K562 (cell line): ENCODE measurements around the gene DACT1. TPM values are rescaled to one million over a fixed set of nuclear protein-coding genes. Genes with fewer than 3 reads are reported as not detected.

Source experiments
- ATAC-seq: fragments of 200-7000 bp; cut with Tn5 transposase; 3 replicates; pipeline ENCODE4 v1.9.1; 2020; ENCODE audit warnings: moderate library complexity
- BruUV-seq: library from RNA; stranded (reverse); fragments of 400-500 nt; replicated peaks from 2 replicates; lab custom pipeline; 2021; lab: Mats Ljungman, UMichigan
- CTCF ChIA-PET: fragments of 300-600 bp; formaldehyde crosslinking; extraction: SDS; loops from one replicate; lab custom pipeline; 2021; ENCODE audit warnings: low intra/inter-chr PET ratio; lab: Yijun Ruan, JAX
- POLR2A ChIA-PET: fragments of 300-600, 350-650 bp; sonication (Branson Sonifier 250); formaldehyde crosslinking; extraction: SDS; loops from one replicate; lab custom pipeline; 2021; ENCODE audit warnings: antibody characterized with exemption, inconsistent platforms; lab: Yijun Ruan, JAX
- DNase-seq, 4 experiments: peaks; one replicate each; pipeline versions ENCODE4 v3.0.0 to v3.0.0-alpha.2; 2011 to 2018; ENCODE audit warnings: low spot score in 3 of 4, mixed read lengths in 3 of 4; ENCODE audit errors: extremely low read depth in 1 of 4
- FAIRE-seq: peaks from 2 replicates; lab custom pipeline; 2011; peaks lifted over from hg19 to GRCh38; lab: Jason Lieb, UNC
- H2AFZ ChIP-seq: 2 replicates; pipeline ENCODE4 v1.6.0; 2011; ENCODE audit warnings: low read depth, low read length, control low read depth, inconsistent platforms
- H3K27ac ChIP-seq: fragments of 200-600 bp; 3 replicates; pipeline ENCODE4 v1.8.0; 2011; ENCODE audit warnings: low read depth, mild to moderate bottlenecking, control low read depth, inconsistent platforms, low read length, moderate library complexity, mixed read lengths; ENCODE audit errors: extremely low read depth
- H3K27me3 ChIP-seq, 2 experiments: fragments of 300-600 bp in 1 of 2; 2 replicates in 1 of 2; 3 replicates in 1 of 2; pipeline versions ENCODE4 v1.6.0 to v1.8.0; 2011; ENCODE audit warnings: inconsistent platforms in 2 of 2, low read length in 2 of 2, mild to moderate bottlenecking in 1 of 2, mixed read lengths in 1 of 2, moderate library complexity in 1 of 2; ENCODE audit not compliant: control insufficient read depth in 2 of 2, insufficient read depth in 2 of 2
- H3K36me3 ChIP-seq: fragments of 300-600 bp; 3 replicates; pipeline ENCODE4 v1.8.0; 2011; ENCODE audit warnings: mild to moderate bottlenecking, low read length, inconsistent platforms; ENCODE audit not compliant: control insufficient read depth, insufficient read depth
- H3K4me1 ChIP-seq, 2 experiments: fragments of 200-600 bp in 1 of 2; replicated peaks in 1 of 2; 2 replicates in 1 of 2; 3 replicates in 1 of 2; pipeline versions ENCODE4 v1.5.1 to v1.8.0; 2011; ENCODE audit warnings: inconsistent platforms in 2 of 2, low read length in 2 of 2, mild to moderate bottlenecking in 1 of 2, mixed read lengths in 1 of 2, moderate library complexity in 1 of 2; ENCODE audit not compliant: control insufficient read depth in 2 of 2, insufficient read depth in 2 of 2
- H3K4me2 ChIP-seq: 2 replicates; pipeline ENCODE4 v1.6.1; 2011; ENCODE audit warnings: low read length, control low read depth, inconsistent platforms, mixed read lengths; ENCODE audit not compliant: insufficient read depth
- H3K4me3 ChIP-seq: fragments of 200-600 bp; sonication (generic), shearing (Covaris generic); 2 replicates; pipeline ENCODE4 v1.5.1; 2016; ENCODE audit warnings: control low read depth, inconsistent platforms
- H3K79me2 ChIP-seq: fragments of 200-600 bp; 3 replicates; pipeline ENCODE4 v1.8.0; 2011; ENCODE audit warnings: low read length, inconsistent platforms; ENCODE audit not compliant: control insufficient read depth, insufficient read depth
- H3K9ac ChIP-seq, 2 experiments: 2 replicates each; pipeline versions ENCODE4 v1.6.0 to v1.6.1; 2011; ENCODE audit warnings: low read depth in 2 of 2, low read length in 2 of 2, control low read depth in 1 of 2, inconsistent platforms in 1 of 2, mild to moderate bottlenecking in 1 of 2, mixed read lengths in 1 of 2; ENCODE audit not compliant: insufficient read depth in 1 of 2
- H3K9me1 ChIP-seq: one replicate; pipeline ENCODE4 v1.6.0; 2011; ENCODE audit warnings: inconsistent platforms, mild to moderate bottlenecking, low read length, moderate library complexity; ENCODE audit not compliant: control insufficient read depth, insufficient read depth
- H3K9me3 ChIP-seq: replicated peaks from 2 replicates; pipeline ENCODE4 v1.5.1; 2011; ENCODE audit warnings: low read depth, low read length, inconsistent platforms; ENCODE audit not compliant: control insufficient read depth, insufficient read depth
- H4K20me1 ChIP-seq: replicated peaks from 2 replicates; pipeline ENCODE4 v1.6.1; 2011; ENCODE audit warnings: low read length, inconsistent platforms, mixed read lengths; ENCODE audit not compliant: control insufficient read depth, insufficient read depth
- BRD9 ChIP-seq: fragments of 450-650 bp; IDR thresholded peaks from 2 replicates; pipeline ENCODE4 v1.6.1; 2018; ENCODE audit warnings: low read depth; ENCODE audit not compliant: partially characterized antibody
- ELK1 ChIP-seq: sonication (generic); formaldehyde crosslinking; IDR thresholded peaks from 2 replicates; pipeline ENCODE4 v1.8.1; 2022; ENCODE audit warnings: missing genetic modification reagents
- POLR2A ChIP-seq: fragments of 450-650 bp; conservative IDR thresholded peaks from 2 replicates; pipeline ENCODE4 v1.6.1; 2016
- SAFB ChIP-seq: fragments of 200-400 bp; formaldehyde crosslinking; IDR thresholded peaks from 2 replicates; pipeline ENCODE4 v1.6.1; 2017; ENCODE audit warnings: low read depth, low read length, borderline replicate concordance
- SAFB2 ChIP-seq: fragments of 200-400 bp; formaldehyde crosslinking; IDR thresholded peaks from 2 replicates; pipeline ENCODE4 v1.6.1; 2018; ENCODE audit warnings: borderline replicate concordance, low read length, low read depth, moderate library complexity; ENCODE audit not compliant: severe bottlenecking
- SMAD2 ChIP-seq: fragments of 150-350 bp; IDR thresholded peaks from 2 replicates; pipeline ENCODE4 v1.6.1; 2014; ENCODE audit warnings: low read depth, mild to moderate bottlenecking, low read length
- WGBS: fragments of 100-300 bp; shearing (Covaris generic); methylation state at CpG from one replicate; pipeline ENCODE4 v1.1.6; 2016; ENCODE audit warnings: low coverage, mixed read lengths; ENCODE audit not compliant: insufficient coverage; ENCODE audit errors: missing lambda C conversion rate; 5-methylcytosine and 5-hydroxymethylcytosine counted together
- in situ Hi-C: fragments of 300-500 bp; cut with MboI; formaldehyde crosslinking; loops from 4 replicates; pipeline ENCODE4 v1.15.0; 2018; ENCODE audit warnings: inconsistent platforms, mixed read lengths
- intact Hi-C: fragments of 100-400 bp; cut with micrococcal nuclease; formaldehyde crosslinking; loops from 2 replicates; pipeline ENCODE4 v1.14.2; 2022
- polyA plus RNA-seq, 8 experiments: library from polyadenylated mRNA; depleted of rRNA in 4 of 8; stranded (reverse) in 5 of 8; unstranded in 3 of 8; fragments of >200 nt; fragmentation: Nextera tagmentation in 2 of 8; fragmentation: Illumina TruSeq in 1 of 8; extraction: Ambion mirVana in 2 of 8; extraction: Trizol in 1 of 8; gene quantifications; 2 replicates each; pipeline versions ENCODE4 v1.2.1 to v1.2.3, GENCODE V29; 2011 to 2014; ENCODE audit warnings: inconsistent platforms in 1 of 8, missing spikeins in 1 of 8
- total RNA-seq, 7 experiments: library from RNA; depleted of rRNA in 6 of 7; stranded (reverse); fragments of >200 nt in 6 of 7; fragmentation: Illumina TruSeq in 2 of 7; extraction: Trizol in 2 of 7; gene quantifications; 2 replicates each; pipeline versions ENCODE4 v1.2.1 to v1.2.3, GENCODE V29; 2011 to 2021; ENCODE audit warnings: low replicate concordance in 1 of 7
- TF ChIP-seq, protein P1 (sequence below): fragments of 450-650 bp; IDR thresholded peaks from 2 replicates; pipeline ENCODE4 v1.6.1; 2016; ENCODE audit warnings: low read depth, mild to moderate bottlenecking, moderate library complexity
- TF ChIP-seq, protein P2 (sequence below): fragments of 250-450 bp; sonication (Bioruptor Pico); IDR thresholded peaks from 2 replicates; pipeline ENCODE4 v1.8.0; 2022; ENCODE audit warnings: moderate library complexity, mild to moderate bottlenecking, inconsistent platforms
- TF ChIP-seq, protein P3 (sequence below): IDR thresholded peaks from 2 replicates; pipeline ENCODE4 v1.6.1; 2011; ENCODE audit warnings: borderline replicate concordance, low read depth, mild to moderate bottlenecking, moderate library complexity, low read length; ENCODE audit not compliant: insufficient read depth, poor library complexity, severe bottlenecking
- TF ChIP-seq, protein P4 (sequence below): fragments of 250-450 bp; sonication (Bioruptor Pico); IDR thresholded peaks from 2 replicates; pipeline ENCODE4 v1.4.0; 2020

DACT1 gene
- total and polyA plus RNA-seq, 9 of the 15 experiments (the other 6 are each of a cell fraction or from before 2014, with no cell fraction given): 0.07 to 0.30 (median 0.13) TPM

DNA sequence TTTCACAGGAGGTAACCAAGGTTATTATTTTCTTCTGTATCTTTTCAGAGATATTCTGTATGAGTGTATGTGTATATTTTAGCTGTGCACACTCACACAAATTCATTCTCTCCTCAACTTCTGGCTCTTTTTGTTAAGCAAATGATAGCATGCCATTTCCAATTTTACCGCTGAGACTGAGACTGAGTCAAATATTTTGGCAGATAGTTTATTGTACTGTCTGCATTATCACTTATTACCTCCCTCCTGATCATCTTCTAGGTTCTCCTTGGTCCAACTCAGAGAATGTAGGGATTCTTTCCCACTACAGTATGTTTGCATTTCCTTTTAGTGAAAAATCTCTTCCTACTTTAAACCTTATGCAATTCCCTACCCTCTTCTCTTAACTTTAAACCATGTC, 33.3 kb downstream of the DACT1 start:
- no peak overlapping the region for H3K27ac ChIP-seq
- POLR2A ChIA-PET: no interaction called here
- no peaks in the 10 kb centered on the region for H3K79me2 ChIP-seq
- no peaks in the 10 kb centered on the region for H3K9me1 ChIP-seq
- H3K27me3 ChIP-seq: peaks cover 0 to 6% of the 10 kb centered on the region in 2 experiments; a peak in 1 of 5 replicates
- intact Hi-C loops (no loop called here), in situ Hi-C loops (no loop called here)
- H3K36me3 ChIP-seq: no peaks in the 10 kb centered on the region
- no TSS peak for BruUV-seq
- H3K4me3 ChIP-seq: no peak overlapping the region
- CTCF ChIA-PET: no interaction called here
- no peaks in the 10 kb centered on the region for H3K4me1 ChIP-seq
- 0% methylated on average over 1 of the region's 1 CpG for WGBS
- TF ChIP-seq, protein P1, sequence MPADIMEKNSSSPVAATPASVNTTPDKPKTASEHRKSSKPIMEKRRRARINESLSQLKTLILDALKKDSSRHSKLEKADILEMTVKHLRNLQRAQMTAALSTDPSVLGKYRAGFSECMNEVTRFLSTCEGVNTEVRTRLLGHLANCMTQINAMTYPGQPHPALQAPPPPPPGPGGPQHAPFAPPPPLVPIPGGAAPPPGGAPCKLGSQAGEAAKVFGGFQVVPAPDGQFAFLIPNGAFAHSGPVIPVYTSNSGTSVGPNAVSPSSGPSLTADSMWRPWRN: no peak
- TF ChIP-seq, protein P2, sequence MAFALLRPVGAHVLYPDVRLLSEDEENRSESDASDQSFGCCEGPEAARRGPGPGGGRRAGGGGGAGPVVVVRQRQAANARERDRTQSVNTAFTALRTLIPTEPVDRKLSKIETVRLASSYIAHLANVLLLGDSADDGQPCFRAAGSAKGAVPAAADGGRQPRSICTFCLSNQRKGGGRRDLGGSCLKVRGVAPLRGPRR: no peak
- TF ChIP-seq, protein P3, sequence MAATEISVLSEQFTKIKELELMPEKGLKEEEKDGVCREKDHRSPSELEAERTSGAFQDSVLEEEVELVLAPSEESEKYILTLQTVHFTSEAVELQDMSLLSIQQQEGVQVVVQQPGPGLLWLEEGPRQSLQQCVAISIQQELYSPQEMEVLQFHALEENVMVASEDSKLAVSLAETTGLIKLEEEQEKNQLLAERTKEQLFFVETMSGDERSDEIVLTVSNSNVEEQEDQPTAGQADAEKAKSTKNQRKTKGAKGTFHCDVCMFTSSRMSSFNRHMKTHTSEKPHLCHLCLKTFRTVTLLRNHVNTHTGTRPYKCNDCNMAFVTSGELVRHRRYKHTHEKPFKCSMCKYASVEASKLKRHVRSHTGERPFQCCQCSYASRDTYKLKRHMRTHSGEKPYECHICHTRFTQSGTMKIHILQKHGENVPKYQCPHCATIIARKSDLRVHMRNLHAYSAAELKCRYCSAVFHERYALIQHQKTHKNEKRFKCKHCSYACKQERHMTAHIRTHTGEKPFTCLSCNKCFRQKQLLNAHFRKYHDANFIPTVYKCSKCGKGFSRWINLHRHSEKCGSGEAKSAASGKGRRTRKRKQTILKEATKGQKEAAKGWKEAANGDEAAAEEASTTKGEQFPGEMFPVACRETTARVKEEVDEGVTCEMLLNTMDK: no peak
- TF ChIP-seq POLR2A: no peak
- no peak for TF ChIP-seq BRD9
- TF ChIP-seq SAFB: no peak
- no peak for TF ChIP-seq SAFB2
- no peak for TF ChIP-seq SMAD2
- no peak for TF ChIP-seq ELK1 (CRISPR knock-in tag)
- TF ChIP-seq, protein P4, sequence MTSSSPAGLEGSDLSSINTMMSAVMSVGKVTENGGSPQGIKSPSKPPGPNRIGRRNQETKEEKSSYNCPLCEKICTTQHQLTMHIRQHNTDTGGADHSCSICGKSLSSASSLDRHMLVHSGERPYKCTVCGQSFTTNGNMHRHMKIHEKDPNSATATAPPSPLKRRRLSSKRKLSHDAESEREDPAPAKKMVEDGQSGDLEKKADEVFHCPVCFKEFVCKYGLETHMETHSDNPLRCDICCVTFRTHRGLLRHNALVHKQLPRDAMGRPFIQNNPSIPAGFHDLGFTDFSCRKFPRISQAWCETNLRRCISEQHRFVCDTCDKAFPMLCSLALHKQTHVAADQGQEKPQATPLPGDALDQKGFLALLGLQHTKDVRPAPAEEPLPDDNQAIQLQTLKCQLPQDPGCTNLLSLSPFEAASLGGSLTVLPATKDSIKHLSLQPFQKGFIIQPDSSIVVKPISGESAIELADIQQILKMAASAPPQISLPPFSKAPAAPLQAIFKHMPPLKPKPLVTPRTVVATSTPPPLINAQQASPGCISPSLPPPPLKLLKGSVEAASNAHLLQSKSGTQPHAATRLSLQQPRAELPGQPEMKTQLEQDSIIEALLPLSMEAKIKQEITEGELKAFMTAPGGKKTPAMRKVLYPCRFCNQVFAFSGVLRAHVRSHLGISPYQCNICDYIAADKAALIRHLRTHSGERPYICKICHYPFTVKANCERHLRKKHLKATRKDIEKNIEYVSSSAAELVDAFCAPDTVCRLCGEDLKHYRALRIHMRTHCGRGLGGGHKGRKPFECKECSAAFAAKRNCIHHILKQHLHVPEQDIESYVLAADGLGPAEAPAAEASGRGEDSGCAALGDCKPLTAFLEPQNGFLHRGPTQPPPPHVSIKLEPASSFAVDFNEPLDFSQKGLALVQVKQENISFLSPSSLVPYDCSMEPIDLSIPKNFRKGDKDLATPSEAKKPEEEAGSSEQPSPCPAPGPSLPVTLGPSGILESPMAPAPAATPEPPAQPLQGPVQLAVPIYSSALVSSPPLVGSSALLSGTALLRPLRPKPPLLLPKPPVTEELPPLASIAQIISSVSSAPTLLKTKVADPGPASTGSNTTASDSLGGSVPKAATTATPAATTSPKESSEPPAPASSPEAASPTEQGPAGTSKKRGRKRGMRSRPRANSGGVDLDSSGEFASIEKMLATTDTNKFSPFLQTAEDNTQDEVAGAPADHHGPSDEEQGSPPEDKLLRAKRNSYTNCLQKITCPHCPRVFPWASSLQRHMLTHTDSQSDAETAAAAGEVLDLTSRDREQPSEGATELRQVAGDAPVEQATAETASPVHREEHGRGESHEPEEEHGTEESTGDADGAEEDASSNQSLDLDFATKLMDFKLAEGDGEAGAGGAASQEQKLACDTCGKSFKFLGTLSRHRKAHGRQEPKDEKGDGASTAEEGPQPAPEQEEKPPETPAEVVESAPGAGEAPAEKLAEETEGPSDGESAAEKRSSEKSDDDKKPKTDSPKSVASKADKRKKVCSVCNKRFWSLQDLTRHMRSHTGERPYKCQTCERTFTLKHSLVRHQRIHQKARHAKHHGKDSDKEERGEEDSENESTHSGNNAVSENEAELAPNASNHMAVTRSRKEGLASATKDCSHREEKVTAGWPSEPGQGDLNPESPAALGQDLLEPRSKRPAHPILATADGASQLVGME: no peak
- ATAC-seq: no peak
- H2AFZ ChIP-seq: no peak overlapping the region
- FAIRE-seq: no peak
- no peak for DNase-seq
- H4K20me1 ChIP-seq: no peaks in the 10 kb centered on the region
- no peak overlapping the region for H3K9ac ChIP-seq
- no peaks in the 10 kb centered on the region for H3K9me3 ChIP-seq
- no peak overlapping the region for H3K4me2 ChIP-seq
